IMR-90 (cell line): ENCODE results near the gene TMCC1. TPM values are rescaled to one million over a fixed set of nuclear protein-coding genes. Genes with fewer than 3 reads are reported as not detected.

ENCODE experiments used
- ATAC-seq: fragments of 200-7000 bp; cut with Tn5 transposase; 2 replicates; pipeline ENCODE4 v1.9.1; 2020; ENCODE audit warnings: low read depth, mild to moderate bottlenecking, moderate library complexity
- BruUV-seq: library from RNA; stranded (reverse); fragments of 400-500 nt; replicated peaks from 2 replicates; lab custom pipeline; 2021; lab: Mats Ljungman, UMichigan
- CTCF ChIA-PET: fragments of 300-600 bp; formaldehyde crosslinking; extraction: SDS; loops from one replicate; lab custom pipeline; 2021; ENCODE audit warnings: antibody characterized with exemption; lab: Yijun Ruan, JAX
- POLR2A ChIA-PET: fragments of 300-600 bp; sonication (Branson Sonifier 250); formaldehyde crosslinking; loops from one replicate; lab custom pipeline; 2022; ENCODE audit warnings: antibody characterized with exemption; ENCODE audit not compliant: unreplicated experiment; lab: Charles Lee
- DNase-seq: peaks from one replicate; pipeline ENCODE4 v3.0.0; 2013
- H2AFZ ChIP-seq: replicated peaks from 2 replicates; pipeline ENCODE3; 2013; ENCODE audit warnings: low read length, mild to moderate bottlenecking; ENCODE audit not compliant: poor library complexity
- H2AK5ac ChIP-seq: 2 replicates; pipeline ENCODE4 v1.6.1; 2013; ENCODE audit warnings: low read depth, low read length, inconsistent platforms
- H2AK9ac ChIP-seq: replicated peaks from 2 replicates; pipeline ENCODE3; 2013; ENCODE audit warnings: mild to moderate bottlenecking, low read depth, low read length, moderate library complexity; ENCODE audit not compliant: poor library complexity
- H2BK120ac ChIP-seq: 2 replicates; pipeline ENCODE4 v1.6.1; 2013; ENCODE audit warnings: low read depth, low read length, inconsistent platforms
- H2BK15ac ChIP-seq: 3 replicates; pipeline ENCODE4 v1.6.1; 2013; ENCODE audit warnings: low read depth, low read length, inconsistent platforms
- H2BK20ac ChIP-seq: 2 replicates; pipeline ENCODE4 v1.6.1; 2013; ENCODE audit warnings: low read depth, mild to moderate bottlenecking, inconsistent platforms, low read length, moderate library complexity
- H2BK5ac ChIP-seq: 2 replicates; pipeline ENCODE4 v1.6.1; 2013; ENCODE audit warnings: mild to moderate bottlenecking, low read depth, low read length, inconsistent platforms; ENCODE audit not compliant: poor library complexity, severe bottlenecking
- H3K14ac ChIP-seq: replicated peaks from 2 replicates; pipeline ENCODE4 v1.6.1; 2013; ENCODE audit warnings: low read depth, low read length, inconsistent platforms
- H3K18ac ChIP-seq: 2 replicates; pipeline ENCODE4 v1.6.1; 2013; ENCODE audit warnings: low read depth, low read length, control low read depth
- H3K23ac ChIP-seq: 2 replicates; pipeline ENCODE4 v1.6.1; 2013; ENCODE audit warnings: low read depth, low read length, inconsistent platforms
- H3K27ac ChIP-seq: 2 replicates; pipeline ENCODE4 v1.5.1; 2013; ENCODE audit warnings: mild to moderate bottlenecking, control low read depth, low read length; ENCODE audit not compliant: insufficient read depth
- H3K27me3 ChIP-seq: 2 replicates; pipeline ENCODE4 v1.6.1; 2013; ENCODE audit warnings: low read length; ENCODE audit not compliant: control insufficient read depth, insufficient read depth
- H3K36me3 ChIP-seq: 2 replicates; pipeline ENCODE4 v1.6.1; 2013; ENCODE audit warnings: low read length, mixed read lengths; ENCODE audit not compliant: control insufficient read depth, insufficient read depth
- H3K4ac ChIP-seq: 2 replicates; pipeline ENCODE4 v1.6.1; 2013; ENCODE audit warnings: low read depth, low read length, inconsistent platforms
- H3K4me1 ChIP-seq: 2 replicates; pipeline ENCODE4 v1.6.1; 2013; ENCODE audit warnings: low read length, mixed read lengths; ENCODE audit not compliant: control insufficient read depth, insufficient read depth
- H3K4me2 ChIP-seq: 2 replicates; pipeline ENCODE4 v1.6.1; 2013; ENCODE audit warnings: low read depth, mild to moderate bottlenecking, control low read depth, low read length, moderate library complexity
- H3K4me3 ChIP-seq: 2 replicates; pipeline ENCODE4 v1.5.1; 2013; ENCODE audit warnings: low read depth, mild to moderate bottlenecking, control low read depth, low read length, moderate library complexity; ENCODE audit not compliant: insufficient read depth
- H3K56ac ChIP-seq: 2 replicates; pipeline ENCODE4 v1.6.1; 2013; ENCODE audit warnings: low read length, inconsistent platforms; ENCODE audit not compliant: insufficient read depth; ENCODE audit errors: extremely low read depth
- H3K79me1 ChIP-seq, 2 experiments: 2 replicates each; pipeline ENCODE4 v1.6.1; 2013; ENCODE audit warnings: low read length in 2 of 2, inconsistent platforms in 1 of 2, low read depth in 1 of 2
- H3K9ac ChIP-seq: 2 replicates; pipeline ENCODE4 v1.6.1; 2013; ENCODE audit warnings: low read depth, low read length, control low read depth
- H3K9me1 ChIP-seq: 2 replicates; pipeline ENCODE4 v1.6.1; 2013; ENCODE audit warnings: low read length, inconsistent platforms; ENCODE audit not compliant: insufficient read depth
- H3K9me3 ChIP-seq: 2 replicates; pipeline ENCODE4 v1.6.1; 2013; ENCODE audit warnings: low read length; ENCODE audit not compliant: control insufficient read depth, insufficient read depth
- H4K20me1 ChIP-seq: 2 replicates; pipeline ENCODE4 v1.6.1; 2013; ENCODE audit warnings: low read length, inconsistent platforms; ENCODE audit not compliant: insufficient read depth
- H4K5ac ChIP-seq: 2 replicates; pipeline ENCODE4 v1.6.1; 2013; ENCODE audit warnings: mild to moderate bottlenecking, low read depth, low read length, control low read depth
- H4K8ac ChIP-seq, 2 experiments: 2 replicates each; pipeline ENCODE4 v1.6.1; 2013; ENCODE audit warnings: low read depth in 2 of 2, low read length in 2 of 2, control low read depth in 1 of 2, inconsistent platforms in 1 of 2
- H4K91ac ChIP-seq: 2 replicates; pipeline ENCODE4 v1.6.1; 2013; ENCODE audit warnings: low read depth, low read length, inconsistent platforms; ENCODE audit not compliant: insufficient read depth
- BHLHE40 ChIP-seq: fragments of 150-350 bp; IDR thresholded peaks from 2 replicates; pipeline ENCODE4 v1.6.1; 2016; ENCODE audit warnings: mild to moderate bottlenecking, low read depth, low read length
- CEBPB ChIP-seq: IDR thresholded peaks from 2 replicates; pipeline ENCODE4 v1.6.1; 2012; ENCODE audit warnings: low read depth, low read length, improper control_type of control experiment
- CHD1 ChIP-seq: IDR thresholded peaks from 2 replicates; pipeline ENCODE4 v1.6.1; 2012; ENCODE audit warnings: low read depth, low read length, improper control_type of control experiment
- FOS ChIP-seq: fragments of 150-350 bp; IDR thresholded peaks from 2 replicates; pipeline ENCODE4 v1.6.1; 2016; ENCODE audit warnings: low read depth, low read length
- MAFK ChIP-seq: IDR thresholded peaks from 2 replicates; pipeline ENCODE4 v1.6.1; 2012; ENCODE audit warnings: low read depth, low read length, improper control_type of control experiment
- MAZ ChIP-seq: IDR thresholded peaks from 2 replicates; pipeline ENCODE4 v1.6.1; 2012; ENCODE audit warnings: low read depth, mild to moderate bottlenecking, low read length, improper control_type of control experiment, moderate library complexity, borderline replicate concordance
- MXI1 ChIP-seq: IDR thresholded peaks from 2 replicates; pipeline ENCODE4 v1.6.1; 2012; ENCODE audit warnings: low read depth, mild to moderate bottlenecking, low read length, moderate library complexity, borderline replicate concordance
- NFE2L2 ChIP-seq: fragments of 150-350 bp; IDR thresholded peaks from 2 replicates; pipeline ENCODE4 v1.6.1; 2016; ENCODE audit warnings: low read depth, mild to moderate bottlenecking, low read length
- POLR2A ChIP-seq: IDR thresholded peaks from 2 replicates; pipeline ENCODE4 v1.6.1; 2012; ENCODE audit warnings: mild to moderate bottlenecking, low read depth, low read length
- RAD21 ChIP-seq: IDR thresholded peaks from 2 replicates; pipeline ENCODE4 v1.6.1; 2012; ENCODE audit warnings: low read length, improper control_type of control experiment
- RCOR1 ChIP-seq: IDR thresholded peaks from 2 replicates; pipeline ENCODE4 v1.6.1; 2012; ENCODE audit warnings: mild to moderate bottlenecking, low read length, improper control_type of control experiment; ENCODE audit not compliant: insufficient replicate concordance
- RFX5 ChIP-seq: IDR thresholded peaks from 2 replicates; pipeline ENCODE4 v1.8.0; 2012; ENCODE audit warnings: low read depth, mild to moderate bottlenecking, low read length, moderate library complexity
- SMC3 ChIP-seq: fragments of 150-350 bp; IDR thresholded peaks from 2 replicates; pipeline ENCODE4 v1.6.1; 2016; ENCODE audit warnings: low read depth, mild to moderate bottlenecking, antibody characterized with exemption, low read length, moderate library complexity
- WGBS, 2 experiments: methylation state at CpG; one replicate each; pipeline versions ENCODE4 v1.1.5 to v1.1.7; 2013; ENCODE audit warnings: missing lambda C conversion rate in 2 of 2; ENCODE audit not compliant: insufficient read length in 1 of 2; ENCODE audit errors: extremely low coverage in 2 of 2; 5-methylcytosine and 5-hydroxymethylcytosine counted together
- dilution Hi-C: fragments of 300-500 bp; cut with HindIII; formaldehyde crosslinking; loops from one replicate; pipeline ENCODE4 v1.14.3; 2018; ENCODE audit warnings: low sequenced_read_pairs; ENCODE audit not compliant: unreplicated experiment
- in situ Hi-C: fragments of 300-500 bp; cut with MboI; formaldehyde crosslinking; loops from 3 replicates; pipeline ENCODE4 v1.14.3; 2019; ENCODE audit warnings: low sequenced_read_pairs, inconsistent platforms, mixed read lengths
- intact Hi-C: fragments of 100-400 bp; cut with micrococcal nuclease; formaldehyde crosslinking; loops from 2 replicates; pipeline ENCODE4 v1.10.0; 2022
- polyA plus RNA-seq, 3 experiments: library from polyadenylated mRNA; depleted of rRNA; stranded (reverse); fragments of >200 nt; gene quantifications; 2 replicates each; pipeline ENCODE4 v1.2.3, GENCODE V29; 2012; ENCODE audit warnings: low replicate concordance in 1 of 3
- total RNA-seq: library from RNA; depleted of rRNA; stranded (reverse); fragments of >200 nt; gene quantifications from 2 replicates; pipeline ENCODE4 v1.2.3, GENCODE V29; 2012
- TF ChIP-seq, protein P1 (sequence below): fragments of 150-350 bp; IDR thresholded peaks from 2 replicates; pipeline ENCODE4 v1.6.1; 2016; ENCODE audit warnings: low read depth, mild to moderate bottlenecking, low read length, moderate library complexity, borderline replicate concordance
- TF ChIP-seq, protein P2 (sequence below): conservative IDR thresholded peaks from 2 replicates; pipeline ENCODE4 v1.5.1; 2012; ENCODE audit warnings: mild to moderate bottlenecking, low read depth, low read length, improper control_type of control experiment
- TF ChIP-seq, protein P3 (sequence below): fragments of 150-350 bp; IDR thresholded peaks from 2 replicates; pipeline ENCODE4 v1.6.1; 2017; ENCODE audit warnings: mild to moderate bottlenecking, antibody characterized with exemption, low read length, low read depth

Gene TMCC1
- total and polyA plus RNA-seq, 2 of the 4 experiments (the other 2 are of a cell fraction) = 5.0 to 7.3 TPM

DNA sequence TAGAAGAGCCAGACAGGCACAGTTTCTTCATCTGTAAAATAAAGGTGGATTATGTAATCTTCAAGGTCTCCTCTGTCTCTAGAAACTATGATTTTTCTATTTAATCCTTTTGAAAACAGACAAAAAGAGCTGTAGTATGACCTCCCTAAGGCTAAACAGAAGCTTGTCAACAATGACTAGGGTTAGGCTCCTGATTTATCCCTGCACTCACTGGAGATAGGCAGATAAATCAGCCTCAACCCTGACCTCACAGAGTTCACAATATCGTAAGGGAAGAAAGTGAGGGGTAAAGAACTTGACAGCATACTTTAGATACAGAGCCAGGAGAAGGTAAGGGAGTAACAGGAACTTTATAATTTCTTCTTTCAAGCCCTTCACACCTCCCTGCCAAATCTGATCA, 124.8 kb downstream of the TMCC1 start:
- H4K91ac ChIP-seq = no peak overlapping the region
- no peak overlapping the region for H3K27ac ChIP-seq
- no peak overlapping the region for H2BK20ac ChIP-seq
- no peaks in the 10 kb centered on the region for H3K9me3 ChIP-seq
- H3K27me3 ChIP-seq = no peaks in the 10 kb centered on the region
- ATAC-seq (no peak), DNase-seq (no peak)
- H3K4me1 ChIP-seq = 0 out of 2 replicates have a peak, but pooled peaks cover 1% of the 10 kb centered on the region
- H2AK9ac ChIP-seq = no peak overlapping the region
- in situ Hi-C loops (no loop called here), intact Hi-C loops (no loop called here), dilution Hi-C loops (no loop called here)
- H3K14ac ChIP-seq = no peak overlapping the region
- CTCF ChIA-PET = interaction anchor here (0.6 kb wide), 1 partner anchor 29 kb away, joined by 3 read pairs; no protein-coding TSS in a partner anchor
- 0 out of 2 replicates have a peak, but pooled peaks cover 2% of the 10 kb centered on the region for H3K36me3 ChIP-seq
- no peak for TF ChIP-seq RFX5
- TF ChIP-seq, protein P1, sequence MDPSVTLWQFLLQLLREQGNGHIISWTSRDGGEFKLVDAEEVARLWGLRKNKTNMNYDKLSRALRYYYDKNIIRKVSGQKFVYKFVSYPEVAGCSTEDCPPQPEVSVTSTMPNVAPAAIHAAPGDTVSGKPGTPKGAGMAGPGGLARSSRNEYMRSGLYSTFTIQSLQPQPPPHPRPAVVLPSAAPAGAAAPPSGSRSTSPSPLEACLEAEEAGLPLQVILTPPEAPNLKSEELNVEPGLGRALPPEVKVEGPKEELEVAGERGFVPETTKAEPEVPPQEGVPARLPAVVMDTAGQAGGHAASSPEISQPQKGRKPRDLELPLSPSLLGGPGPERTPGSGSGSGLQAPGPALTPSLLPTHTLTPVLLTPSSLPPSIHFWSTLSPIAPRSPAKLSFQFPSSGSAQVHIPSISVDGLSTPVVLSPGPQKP = no peak
- TF ChIP-seq FOS = no peak
- TF ChIP-seq CEBPB = no peak
- no peak for TF ChIP-seq POLR2A
- TF ChIP-seq RCOR1 = no peak
- no peak for TF ChIP-seq BHLHE40
- TF ChIP-seq MAFK = no peak
- no peak for TF ChIP-seq MXI1
- TF ChIP-seq SMC3 = no peak
- TF ChIP-seq, protein P2, sequence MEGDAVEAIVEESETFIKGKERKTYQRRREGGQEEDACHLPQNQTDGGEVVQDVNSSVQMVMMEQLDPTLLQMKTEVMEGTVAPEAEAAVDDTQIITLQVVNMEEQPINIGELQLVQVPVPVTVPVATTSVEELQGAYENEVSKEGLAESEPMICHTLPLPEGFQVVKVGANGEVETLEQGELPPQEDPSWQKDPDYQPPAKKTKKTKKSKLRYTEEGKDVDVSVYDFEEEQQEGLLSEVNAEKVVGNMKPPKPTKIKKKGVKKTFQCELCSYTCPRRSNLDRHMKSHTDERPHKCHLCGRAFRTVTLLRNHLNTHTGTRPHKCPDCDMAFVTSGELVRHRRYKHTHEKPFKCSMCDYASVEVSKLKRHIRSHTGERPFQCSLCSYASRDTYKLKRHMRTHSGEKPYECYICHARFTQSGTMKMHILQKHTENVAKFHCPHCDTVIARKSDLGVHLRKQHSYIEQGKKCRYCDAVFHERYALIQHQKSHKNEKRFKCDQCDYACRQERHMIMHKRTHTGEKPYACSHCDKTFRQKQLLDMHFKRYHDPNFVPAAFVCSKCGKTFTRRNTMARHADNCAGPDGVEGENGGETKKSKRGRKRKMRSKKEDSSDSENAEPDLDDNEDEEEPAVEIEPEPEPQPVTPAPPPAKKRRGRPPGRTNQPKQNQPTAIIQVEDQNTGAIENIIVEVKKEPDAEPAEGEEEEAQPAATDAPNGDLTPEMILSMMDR = no peak
- no peak for TF ChIP-seq CHD1
- TF ChIP-seq NFE2L2 = no peak
- no peak for TF ChIP-seq MAZ
- TF ChIP-seq, protein P3, sequence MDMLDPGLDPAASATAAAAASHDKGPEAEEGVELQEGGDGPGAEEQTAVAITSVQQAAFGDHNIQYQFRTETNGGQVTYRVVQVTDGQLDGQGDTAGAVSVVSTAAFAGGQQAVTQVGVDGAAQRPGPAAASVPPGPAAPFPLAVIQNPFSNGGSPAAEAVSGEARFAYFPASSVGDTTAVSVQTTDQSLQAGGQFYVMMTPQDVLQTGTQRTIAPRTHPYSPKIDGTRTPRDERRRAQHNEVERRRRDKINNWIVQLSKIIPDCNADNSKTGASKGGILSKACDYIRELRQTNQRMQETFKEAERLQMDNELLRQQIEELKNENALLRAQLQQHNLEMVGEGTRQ = no peak
- TF ChIP-seq RAD21 = no peak
- H3K4me3 ChIP-seq = no peak overlapping the region
- no peak overlapping the region for H3K4me2 ChIP-seq
- H2BK5ac ChIP-seq = no peak overlapping the region
- H2BK120ac ChIP-seq = no peak overlapping the region
- no peak overlapping the region for H2AFZ ChIP-seq
- H3K79me1 ChIP-seq = no peaks in the 10 kb centered on the region; a peak in 2 of 4 replicates
- H3K23ac ChIP-seq = no peak overlapping the region
- WGBS, 2 experiments = no CpG with 5 or more reads among the region's 1 CpG
- H4K8ac ChIP-seq = no peak overlapping the region
- no peak overlapping the region for H4K5ac ChIP-seq
- no TSS peak for BruUV-seq
- H3K18ac ChIP-seq = no peak overlapping the region
- no peak overlapping the region for H3K4ac ChIP-seq
- no peak overlapping the region for H2BK15ac ChIP-seq
- H3K9me1 ChIP-seq = no peaks in the 10 kb centered on the region
- H2AK5ac ChIP-seq = no peak overlapping the region
- H4K20me1 ChIP-seq = no peaks in the 10 kb centered on the region; the same call in 1 of the 2 replicates
- no peak overlapping the region; the same call in 1 of the 2 replicates for H3K56ac ChIP-seq
- POLR2A ChIA-PET = no interaction called here
- no peak overlapping the region for H3K9ac ChIP-seq
